ENCODE data around the gene ESCO1. TPM values are rescaled to one million over a fixed set of nuclear protein-coding genes. Genes with fewer than 3 reads are reported as not detected.

The ESCO1 gene
- total RNA-seq, 1 experiment from 2014 or later = 36.7 TPM

GRCh38 chr18:21632393-21632792, 31.9 kb upstream of the ESCO1 start:
- no peak overlapping the region for H2BK20ac ChIP-seq (ENCODE audit: low read depth, low read length, poor library complexity, severe bottlenecking)
- no peak overlapping the region for H2BK120ac ChIP-seq (ENCODE audit: low read depth, low read length, poor library complexity, severe bottlenecking)
- no peak overlapping the region for H2AK5ac ChIP-seq (ENCODE audit: insufficient read length, low read length)
- peaks cover 3% of the 10 kb centered on the region for H3K79me1 ChIP-seq (ENCODE audit: insufficient read depth, low read depth, low read length, poor library complexity, severe bottlenecking)
- Mint-ChIP-seq H3K36me3 (ENCODE audit: insufficient read depth in 1 of 3, low read depth in 3 of 3) (peaks cover 38 to 73% (median 57%) of the 10 kb centered on the region in 3 experiments; a peak in 6 of 7 replicates), H3K4me3 (no peak overlapping the region), H3K4me1 (no peaks in the 10 kb centered on the region), H3K27ac (no peak overlapping the region), H3K9me3 (no peaks in the 10 kb centered on the region), H3K27me3 (ENCODE audit: low read depth) (no peaks in the 10 kb centered on the region)
- H3K27me3 ChIP-seq (ENCODE audit: insufficient read depth, low read length) = no peaks in the 10 kb centered on the region
- H4K91ac ChIP-seq (ENCODE audit: insufficient read length, low read depth, low read length) = no peak overlapping the region
- H4K20me1 ChIP-seq (ENCODE audit: control insufficient read depth, insufficient read depth, insufficient read length) = no peaks in the 10 kb centered on the region
- no CpG with 5 or more reads among the region's 1 CpG for WGBS (ENCODE audit: extremely low coverage, insufficient read length, low lambda C conversion rate)
- no peaks in the 10 kb centered on the region for H3K79me2 ChIP-seq (ENCODE audit: insufficient read depth, low read length)
- no peaks in the 10 kb centered on the region for H3K9me3 ChIP-seq (ENCODE audit: control insufficient read depth, low read depth, low read length)
- H3K4me2 ChIP-seq (ENCODE audit: insufficient read depth, insufficient read length, low read length) = no peak overlapping the region
- no peak overlapping the region for H4K5ac ChIP-seq (ENCODE audit: insufficient read length, low read depth, low read length)
- TF ChIP-seq CTCF (conservative IDR thresholded peaks at IDR 0.05) = no peak
- H3K27ac ChIP-seq (ENCODE audit: insufficient read length, low read depth, low read length) = no peak overlapping the region
- no peak overlapping the region for H3K14ac ChIP-seq (ENCODE audit: insufficient read depth, low read length)
- no peak overlapping the region for H3K18ac ChIP-seq (ENCODE audit: insufficient read length, low read depth, low read length)
- H3K9ac ChIP-seq (ENCODE audit: extremely low read depth, insufficient read length, low read length) = no peak overlapping the region
- no peak for DNase-seq
- no peak overlapping the region for H3K56ac ChIP-seq (ENCODE audit: insufficient read length, low read depth, low read length)
- no peak overlapping the region for H3K4ac ChIP-seq (ENCODE audit: low read depth, low read length)
- no peak overlapping the region for H2AFZ ChIP-seq (ENCODE audit: low read length)
- H3T11ph ChIP-seq (ENCODE audit: low read length) = no peak overlapping the region
- H2BK12ac ChIP-seq (ENCODE audit: insufficient read length, low read depth, low read length) = no peak overlapping the region
- H3K23ac ChIP-seq (ENCODE audit: insufficient read length, low read depth, low read length) = no peak overlapping the region
- H4K8ac ChIP-seq (replicated peaks; ENCODE audit: insufficient read length, low read depth, low read length) = no peak overlapping the region
- H2BK5ac ChIP-seq (ENCODE audit: insufficient read length, low read length) = no peak overlapping the region
- H3K23me2 ChIP-seq (ENCODE audit: insufficient read length, low read depth, low read length, poor library complexity, severe bottlenecking) = no peaks in the 10 kb centered on the region
- no peaks in the 10 kb centered on the region for H3K4me1 ChIP-seq (ENCODE audit: insufficient read depth, low read length)
- no peak overlapping the region for H2BK15ac ChIP-seq (ENCODE audit: low read depth, low read length)

Measured in H9 (cell line).